ELR (cell line): ENCODE data around the gene ZIC1.

ENCODE experiments used
- DNase-seq: peaks from one replicate; pipeline ENCODE4 v3.0.0-alpha.2; 2015; ENCODE audit warnings: low read depth

The ZIC1 gene

DNA sequence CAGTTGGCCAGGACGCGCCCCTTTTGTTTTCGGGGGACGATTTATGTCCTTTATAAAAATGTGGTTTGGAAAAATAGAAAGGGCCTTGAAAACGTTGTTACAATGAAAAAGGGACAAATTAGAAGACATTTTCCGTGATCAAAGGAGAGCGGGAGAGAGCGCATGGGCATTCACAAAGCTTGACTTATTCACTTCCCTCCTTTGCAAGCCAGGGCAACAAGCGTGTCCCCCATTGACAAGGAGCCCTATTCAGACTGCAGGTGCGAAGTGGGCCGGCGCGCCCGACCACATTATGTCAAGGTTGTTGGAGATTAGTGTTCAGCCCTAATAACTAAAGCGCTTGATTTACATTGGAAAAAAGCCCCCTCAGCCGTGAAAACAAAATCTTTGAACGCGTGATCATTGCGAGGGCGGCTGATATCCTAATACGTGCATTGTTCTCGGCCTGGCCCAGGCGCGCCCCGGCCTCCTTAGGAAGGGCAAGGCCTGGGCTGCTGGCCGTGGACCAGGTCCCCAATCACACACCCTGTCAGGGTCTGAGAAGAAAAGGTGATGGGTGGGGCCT, 28.7 kb upstream of the ZIC1 start:
- no peak for DNase-seq

GRCh38 chr3:147380977-147381376, 28.2 kb upstream of the ZIC1 start:
- no peak for DNase-seq

GRCh38 chr3:147381596-147381995, 27.6 kb upstream of the ZIC1 start:
- no peak for DNase-seq

DNA sequence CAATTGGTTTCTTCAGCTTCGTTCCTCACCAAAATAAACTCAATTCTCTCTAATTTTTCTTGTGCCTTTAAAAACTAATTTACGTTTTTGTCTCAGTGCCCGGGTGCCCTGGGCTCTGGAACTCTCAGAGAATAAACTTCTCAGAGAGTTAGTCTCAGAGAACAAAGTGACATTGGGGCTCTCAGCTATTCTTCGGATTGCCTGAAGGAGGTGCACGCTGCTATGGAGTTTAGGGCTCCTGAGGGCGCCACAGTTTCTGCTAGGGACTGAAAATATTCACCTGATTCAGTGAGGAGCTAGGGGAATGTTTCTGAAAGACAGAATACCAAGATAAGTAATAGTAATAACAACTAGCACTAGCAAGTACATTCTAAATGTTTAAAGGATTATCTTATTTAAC, 25.5 kb upstream of the ZIC1 start:
- DNase-seq: peak; percentile 46

GRCh38 chr3:147384210-147385058, 24.7 kb upstream of the ZIC1 start:
- no peak for DNase-seq

- no peak for DNase-seq
Measured at GRCh38 chr3:147385059-147386012, 23.8 kb upstream of the ZIC1 start.

DNA sequence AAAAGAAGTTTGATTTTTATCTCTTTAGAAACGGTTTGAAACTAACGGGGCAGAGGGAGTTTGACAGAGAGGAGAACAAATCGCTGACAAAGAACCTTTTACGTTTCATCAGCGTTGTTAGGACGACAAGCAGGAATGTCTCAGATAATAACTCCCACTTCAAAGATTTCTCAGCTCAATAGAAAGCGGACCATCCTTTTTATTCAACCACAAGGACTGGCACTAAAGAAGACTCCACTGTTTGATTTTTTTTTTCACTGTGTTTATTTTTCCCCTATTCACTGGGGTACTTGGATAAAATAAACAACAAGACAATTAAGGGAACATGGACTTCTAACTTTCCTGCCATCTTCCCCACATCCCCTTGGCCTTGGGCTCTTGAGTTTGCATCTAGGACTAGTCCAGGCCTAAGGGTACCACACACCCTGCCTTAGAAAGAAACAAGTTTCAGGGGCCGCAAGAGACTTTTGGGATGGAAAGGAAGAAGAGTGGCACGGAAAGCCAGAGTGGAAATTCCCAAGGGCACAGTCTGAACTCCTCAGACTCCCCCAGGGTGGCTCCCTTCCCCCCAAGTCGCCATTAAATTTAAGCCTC, 21.8 kb upstream of the ZIC1 start:
- no peak for DNase-seq

DNA sequence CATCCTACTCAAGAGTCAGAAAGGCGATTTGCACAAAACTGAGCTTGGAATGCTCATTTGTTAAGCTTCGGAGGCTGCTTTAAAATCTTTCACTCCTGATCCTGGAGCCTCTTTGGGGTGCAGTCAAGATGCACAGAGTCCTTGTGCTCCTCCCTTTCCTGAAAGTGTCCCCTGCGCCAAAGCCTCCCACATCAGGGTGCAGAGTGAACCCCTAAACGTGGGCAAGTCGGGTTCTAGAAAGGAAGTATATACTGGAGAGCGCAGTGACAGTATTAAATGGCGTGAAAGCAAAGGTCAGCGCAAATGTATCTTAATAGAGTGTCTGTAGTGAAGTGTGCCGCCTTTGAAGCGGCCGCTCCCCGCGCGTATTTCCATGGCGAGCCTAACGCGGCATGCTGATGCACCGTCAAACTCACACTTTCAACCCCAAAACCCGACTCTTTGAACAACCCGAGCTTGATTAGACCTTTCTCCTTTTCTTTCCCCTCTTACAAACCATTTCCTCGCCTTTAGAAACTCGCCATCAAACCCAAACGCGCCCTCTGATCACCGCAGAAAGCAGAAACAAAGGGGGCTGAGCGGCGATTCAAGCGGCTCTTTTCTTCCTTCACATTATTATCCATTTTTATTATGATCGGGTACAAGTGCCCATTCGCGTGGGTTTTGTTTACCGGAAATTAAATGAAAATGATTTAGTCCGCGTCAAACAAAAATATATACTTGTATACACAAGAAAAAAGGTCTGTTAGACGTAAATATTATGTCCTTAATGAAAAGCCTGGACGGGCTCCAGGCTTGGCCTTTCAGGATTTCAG, 21.1 kb upstream of the ZIC1 start:
- no peak for DNase-seq

- no peak for DNase-seq
Measured at GRCh38 chr3:147388700-147389580, 20.2 kb upstream of the ZIC1 start.

- no peak for DNase-seq
Measured at GRCh38 chr3:147389717-147390116, 19.4 kb upstream of the ZIC1 start.

GRCh38 chr3:147390589-147391569, 18.3 kb upstream of the ZIC1 start:
- no peak for DNase-seq

DNA sequence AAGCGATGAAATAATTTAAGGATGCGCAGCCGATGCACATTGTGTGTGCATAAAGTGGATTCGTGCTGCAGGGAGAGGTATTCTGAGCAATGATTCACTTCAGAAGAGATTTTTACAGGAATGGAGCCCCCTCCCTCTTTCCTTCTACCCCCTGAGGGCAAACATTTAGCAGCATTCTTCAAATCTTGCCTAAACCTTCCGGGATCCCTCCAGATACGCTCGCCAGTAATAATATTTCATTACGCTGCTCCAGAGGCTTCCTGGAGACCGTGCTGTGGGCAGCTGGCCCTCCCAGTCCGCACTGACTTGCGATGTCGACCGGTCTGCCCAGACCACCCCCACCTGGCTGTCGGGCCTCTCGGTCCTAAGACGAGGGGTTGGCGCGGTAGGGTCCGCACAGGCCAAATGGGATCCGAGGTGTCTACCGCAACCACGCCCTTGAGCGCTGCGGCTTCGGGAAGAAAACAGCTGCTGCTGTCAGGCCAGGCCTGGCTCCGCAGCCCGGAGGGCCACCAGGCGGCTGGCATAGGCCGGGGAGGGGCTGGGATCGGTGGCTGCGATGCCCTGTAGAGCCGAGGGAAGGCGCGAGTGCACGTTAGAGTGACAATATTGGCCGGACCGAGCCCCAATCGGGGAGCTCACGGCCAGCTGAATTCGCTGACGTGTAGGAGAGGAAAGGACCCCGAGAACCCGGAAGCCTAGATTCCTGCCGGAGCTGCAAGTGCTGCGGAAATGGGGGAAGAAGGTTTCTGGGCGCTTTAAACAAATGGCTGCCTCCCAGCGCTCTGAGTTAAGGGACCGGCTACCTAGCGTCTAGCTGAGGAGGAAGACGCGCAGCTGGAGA, 17.2 kb upstream of the ZIC1 start:
- DNase-seq: peak; percentile 96

GRCh38 chr3:147392625-147392946, 16.6 kb upstream of the ZIC1 start:
- DNase-seq: no peak

DNA sequence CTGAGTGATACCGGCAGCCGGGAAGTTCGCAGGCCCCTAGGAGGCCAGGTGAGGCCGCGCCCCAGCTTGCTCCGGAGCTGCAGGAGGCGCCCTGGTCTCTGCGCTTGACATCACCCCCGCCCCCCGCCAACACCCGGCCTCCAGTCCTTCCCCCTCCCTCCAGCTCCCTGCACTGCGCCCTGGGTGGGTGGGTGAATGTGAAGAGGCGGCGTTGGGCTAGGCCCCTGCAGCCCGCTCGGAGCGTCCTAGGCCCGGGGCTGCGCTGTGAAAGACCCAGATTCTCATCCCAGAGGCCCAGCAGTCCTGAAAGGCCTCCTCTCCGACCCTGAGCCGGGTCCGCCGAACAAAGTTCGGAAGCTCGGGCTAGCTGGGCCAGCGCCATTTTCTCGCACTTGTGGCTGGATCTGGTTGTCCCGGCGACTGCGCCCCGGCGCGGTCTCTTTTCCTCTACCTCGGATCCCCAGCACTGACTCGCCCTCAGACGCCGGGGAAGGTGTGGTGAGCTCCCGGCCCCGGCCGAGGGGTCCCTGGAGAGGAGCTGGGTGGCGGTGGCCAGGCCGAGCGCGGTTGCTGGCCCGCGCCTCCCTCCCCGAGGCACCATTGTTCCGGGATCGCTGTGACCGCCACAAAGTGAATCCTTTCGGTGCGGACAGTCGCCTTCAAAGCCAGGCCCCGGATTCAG, 15.8 kb upstream of the ZIC1 start:
- peak; percentile 87 for DNase-seq

GRCh38 chr3:147393943-147394883, 15.0 kb upstream of the ZIC1 start:
- DNase-seq: peak; percentile 11

- DNase-seq: no peak
Measured at GRCh38 chr3:147394884-147395225, 14.3 kb upstream of the ZIC1 start.
